ENCODE results near the gene CPVL. TPM values are rescaled to one million over a fixed set of nuclear protein-coding genes. Genes with fewer than 3 reads are reported as not detected.

The CPVL gene
- total and polyA plus RNA-seq, 2 experiments from 2014 or later, result 31.9 to 37.8 TPM

DNA sequence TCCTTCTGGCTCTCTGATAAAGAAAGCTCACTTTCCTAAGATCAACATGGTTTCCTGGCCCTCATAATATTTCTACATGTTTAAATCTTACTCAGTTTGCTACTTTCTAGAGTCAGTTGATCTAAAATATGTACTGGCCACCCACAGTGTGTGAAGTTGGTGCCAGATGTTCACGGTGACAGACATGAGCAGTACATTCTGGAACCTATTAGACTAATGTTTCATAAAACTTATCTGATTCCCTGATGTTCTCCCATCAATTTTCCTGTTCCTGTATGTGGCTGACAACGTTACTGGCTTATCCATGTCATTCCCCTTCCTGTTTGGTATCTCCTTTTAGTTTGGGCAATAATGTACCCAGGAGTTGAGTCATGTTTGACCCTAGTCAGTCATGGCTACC lies 13.7 kb upstream of the CPVL start:
- ATAC-seq (no peak), DNase-seq (ENCODE audit: low spot score) (no peak)
- Histone ChIP-seq H3K79me2 (replicated peaks; ENCODE audit: insufficient read depth) (no peaks in the 10 kb centered on the region), H3K9me2 (ENCODE audit: insufficient read depth) (no peaks in the 10 kb centered on the region), H4K20me1 (replicated peaks; ENCODE audit: insufficient read depth) (no peaks in the 10 kb centered on the region), H3K27ac (ENCODE audit: low read depth) (no peak overlapping the region), H3K36me3 (ENCODE audit: insufficient read depth) (no peaks in the 10 kb centered on the region), H3K4me2 (no peak overlapping the region), H2AFZ (no peak overlapping the region), H3K4me1 (ENCODE audit: insufficient read depth) (peaks cover 17% of the 10 kb centered on the region), H3F3A (replicated peaks; ENCODE audit: low read depth) (no peaks in the 10 kb centered on the region), H3K4me3 (no peak overlapping the region), H3K27me3 (ENCODE audit: insufficient read depth) (no peaks in the 10 kb centered on the region)
- peaks cover 5% of the 10 kb centered on the region; the same call in 1 of the 3 replicates for H3K9me3 Mint-ChIP-seq
- H3K36me3 Mint-ChIP-seq (ENCODE audit: low read depth), result peaks cover 10% of the 10 kb centered on the region
- H3K4me1 Mint-ChIP-seq, result peaks cover 20% of the 10 kb centered on the region
- no peak overlapping the region for H3K27ac Mint-ChIP-seq
- TF ChIP-seq NANOG (IDR thresholded peaks at IDR 0.05; ENCODE audit: borderline replicate concordance), result no peak
- TF ChIP-seq CREB1 (CRISPR knock-in tag; IDR thresholded peaks at IDR 0.05; ENCODE audit: low read depth), result no peak
- no peak for TF ChIP-seq JUNB (IDR thresholded peaks at IDR 0.05; ENCODE audit: unreplicated experiment)
- TF ChIP-seq, protein P1, sequence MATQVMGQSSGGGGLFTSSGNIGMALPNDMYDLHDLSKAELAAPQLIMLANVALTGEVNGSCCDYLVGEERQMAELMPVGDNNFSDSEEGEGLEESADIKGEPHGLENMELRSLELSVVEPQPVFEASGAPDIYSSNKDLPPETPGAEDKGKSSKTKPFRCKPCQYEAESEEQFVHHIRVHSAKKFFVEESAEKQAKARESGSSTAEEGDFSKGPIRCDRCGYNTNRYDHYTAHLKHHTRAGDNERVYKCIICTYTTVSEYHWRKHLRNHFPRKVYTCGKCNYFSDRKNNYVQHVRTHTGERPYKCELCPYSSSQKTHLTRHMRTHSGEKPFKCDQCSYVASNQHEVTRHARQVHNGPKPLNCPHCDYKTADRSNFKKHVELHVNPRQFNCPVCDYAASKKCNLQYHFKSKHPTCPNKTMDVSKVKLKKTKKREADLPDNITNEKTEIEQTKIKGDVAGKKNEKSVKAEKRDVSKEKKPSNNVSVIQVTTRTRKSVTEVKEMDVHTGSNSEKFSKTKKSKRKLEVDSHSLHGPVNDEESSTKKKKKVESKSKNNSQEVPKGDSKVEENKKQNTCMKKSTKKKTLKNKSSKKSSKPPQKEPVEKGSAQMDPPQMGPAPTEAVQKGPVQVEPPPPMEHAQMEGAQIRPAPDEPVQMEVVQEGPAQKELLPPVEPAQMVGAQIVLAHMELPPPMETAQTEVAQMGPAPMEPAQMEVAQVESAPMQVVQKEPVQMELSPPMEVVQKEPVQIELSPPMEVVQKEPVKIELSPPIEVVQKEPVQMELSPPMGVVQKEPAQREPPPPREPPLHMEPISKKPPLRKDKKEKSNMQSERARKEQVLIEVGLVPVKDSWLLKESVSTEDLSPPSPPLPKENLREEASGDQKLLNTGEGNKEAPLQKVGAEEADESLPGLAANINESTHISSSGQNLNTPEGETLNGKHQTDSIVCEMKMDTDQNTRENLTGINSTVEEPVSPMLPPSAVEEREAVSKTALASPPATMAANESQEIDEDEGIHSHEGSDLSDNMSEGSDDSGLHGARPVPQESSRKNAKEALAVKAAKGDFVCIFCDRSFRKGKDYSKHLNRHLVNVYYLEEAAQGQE (IDR thresholded peaks at IDR 0.05; ENCODE audit: unreplicated experiment), result no peak
- TF ChIP-seq POLR2AphosphoS5 (IDR thresholded peaks at IDR 0.05; ENCODE audit: low read depth), result no peak
- TF ChIP-seq, protein P2, sequence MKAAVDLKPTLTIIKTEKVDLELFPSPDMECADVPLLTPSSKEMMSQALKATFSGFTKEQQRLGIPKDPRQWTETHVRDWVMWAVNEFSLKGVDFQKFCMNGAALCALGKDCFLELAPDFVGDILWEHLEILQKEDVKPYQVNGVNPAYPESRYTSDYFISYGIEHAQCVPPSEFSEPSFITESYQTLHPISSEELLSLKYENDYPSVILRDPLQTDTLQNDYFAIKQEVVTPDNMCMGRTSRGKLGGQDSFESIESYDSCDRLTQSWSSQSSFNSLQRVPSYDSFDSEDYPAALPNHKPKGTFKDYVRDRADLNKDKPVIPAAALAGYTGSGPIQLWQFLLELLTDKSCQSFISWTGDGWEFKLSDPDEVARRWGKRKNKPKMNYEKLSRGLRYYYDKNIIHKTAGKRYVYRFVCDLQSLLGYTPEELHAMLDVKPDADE (IDR thresholded peaks at IDR 0.05), result no peak
- TF ChIP-seq, protein P3, sequence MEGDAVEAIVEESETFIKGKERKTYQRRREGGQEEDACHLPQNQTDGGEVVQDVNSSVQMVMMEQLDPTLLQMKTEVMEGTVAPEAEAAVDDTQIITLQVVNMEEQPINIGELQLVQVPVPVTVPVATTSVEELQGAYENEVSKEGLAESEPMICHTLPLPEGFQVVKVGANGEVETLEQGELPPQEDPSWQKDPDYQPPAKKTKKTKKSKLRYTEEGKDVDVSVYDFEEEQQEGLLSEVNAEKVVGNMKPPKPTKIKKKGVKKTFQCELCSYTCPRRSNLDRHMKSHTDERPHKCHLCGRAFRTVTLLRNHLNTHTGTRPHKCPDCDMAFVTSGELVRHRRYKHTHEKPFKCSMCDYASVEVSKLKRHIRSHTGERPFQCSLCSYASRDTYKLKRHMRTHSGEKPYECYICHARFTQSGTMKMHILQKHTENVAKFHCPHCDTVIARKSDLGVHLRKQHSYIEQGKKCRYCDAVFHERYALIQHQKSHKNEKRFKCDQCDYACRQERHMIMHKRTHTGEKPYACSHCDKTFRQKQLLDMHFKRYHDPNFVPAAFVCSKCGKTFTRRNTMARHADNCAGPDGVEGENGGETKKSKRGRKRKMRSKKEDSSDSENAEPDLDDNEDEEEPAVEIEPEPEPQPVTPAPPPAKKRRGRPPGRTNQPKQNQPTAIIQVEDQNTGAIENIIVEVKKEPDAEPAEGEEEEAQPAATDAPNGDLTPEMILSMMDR (conservative IDR thresholded peaks at IDR 0.05; ENCODE audit: low read depth in 2 of 2), result no peak
- TF ChIP-seq, protein P4, sequence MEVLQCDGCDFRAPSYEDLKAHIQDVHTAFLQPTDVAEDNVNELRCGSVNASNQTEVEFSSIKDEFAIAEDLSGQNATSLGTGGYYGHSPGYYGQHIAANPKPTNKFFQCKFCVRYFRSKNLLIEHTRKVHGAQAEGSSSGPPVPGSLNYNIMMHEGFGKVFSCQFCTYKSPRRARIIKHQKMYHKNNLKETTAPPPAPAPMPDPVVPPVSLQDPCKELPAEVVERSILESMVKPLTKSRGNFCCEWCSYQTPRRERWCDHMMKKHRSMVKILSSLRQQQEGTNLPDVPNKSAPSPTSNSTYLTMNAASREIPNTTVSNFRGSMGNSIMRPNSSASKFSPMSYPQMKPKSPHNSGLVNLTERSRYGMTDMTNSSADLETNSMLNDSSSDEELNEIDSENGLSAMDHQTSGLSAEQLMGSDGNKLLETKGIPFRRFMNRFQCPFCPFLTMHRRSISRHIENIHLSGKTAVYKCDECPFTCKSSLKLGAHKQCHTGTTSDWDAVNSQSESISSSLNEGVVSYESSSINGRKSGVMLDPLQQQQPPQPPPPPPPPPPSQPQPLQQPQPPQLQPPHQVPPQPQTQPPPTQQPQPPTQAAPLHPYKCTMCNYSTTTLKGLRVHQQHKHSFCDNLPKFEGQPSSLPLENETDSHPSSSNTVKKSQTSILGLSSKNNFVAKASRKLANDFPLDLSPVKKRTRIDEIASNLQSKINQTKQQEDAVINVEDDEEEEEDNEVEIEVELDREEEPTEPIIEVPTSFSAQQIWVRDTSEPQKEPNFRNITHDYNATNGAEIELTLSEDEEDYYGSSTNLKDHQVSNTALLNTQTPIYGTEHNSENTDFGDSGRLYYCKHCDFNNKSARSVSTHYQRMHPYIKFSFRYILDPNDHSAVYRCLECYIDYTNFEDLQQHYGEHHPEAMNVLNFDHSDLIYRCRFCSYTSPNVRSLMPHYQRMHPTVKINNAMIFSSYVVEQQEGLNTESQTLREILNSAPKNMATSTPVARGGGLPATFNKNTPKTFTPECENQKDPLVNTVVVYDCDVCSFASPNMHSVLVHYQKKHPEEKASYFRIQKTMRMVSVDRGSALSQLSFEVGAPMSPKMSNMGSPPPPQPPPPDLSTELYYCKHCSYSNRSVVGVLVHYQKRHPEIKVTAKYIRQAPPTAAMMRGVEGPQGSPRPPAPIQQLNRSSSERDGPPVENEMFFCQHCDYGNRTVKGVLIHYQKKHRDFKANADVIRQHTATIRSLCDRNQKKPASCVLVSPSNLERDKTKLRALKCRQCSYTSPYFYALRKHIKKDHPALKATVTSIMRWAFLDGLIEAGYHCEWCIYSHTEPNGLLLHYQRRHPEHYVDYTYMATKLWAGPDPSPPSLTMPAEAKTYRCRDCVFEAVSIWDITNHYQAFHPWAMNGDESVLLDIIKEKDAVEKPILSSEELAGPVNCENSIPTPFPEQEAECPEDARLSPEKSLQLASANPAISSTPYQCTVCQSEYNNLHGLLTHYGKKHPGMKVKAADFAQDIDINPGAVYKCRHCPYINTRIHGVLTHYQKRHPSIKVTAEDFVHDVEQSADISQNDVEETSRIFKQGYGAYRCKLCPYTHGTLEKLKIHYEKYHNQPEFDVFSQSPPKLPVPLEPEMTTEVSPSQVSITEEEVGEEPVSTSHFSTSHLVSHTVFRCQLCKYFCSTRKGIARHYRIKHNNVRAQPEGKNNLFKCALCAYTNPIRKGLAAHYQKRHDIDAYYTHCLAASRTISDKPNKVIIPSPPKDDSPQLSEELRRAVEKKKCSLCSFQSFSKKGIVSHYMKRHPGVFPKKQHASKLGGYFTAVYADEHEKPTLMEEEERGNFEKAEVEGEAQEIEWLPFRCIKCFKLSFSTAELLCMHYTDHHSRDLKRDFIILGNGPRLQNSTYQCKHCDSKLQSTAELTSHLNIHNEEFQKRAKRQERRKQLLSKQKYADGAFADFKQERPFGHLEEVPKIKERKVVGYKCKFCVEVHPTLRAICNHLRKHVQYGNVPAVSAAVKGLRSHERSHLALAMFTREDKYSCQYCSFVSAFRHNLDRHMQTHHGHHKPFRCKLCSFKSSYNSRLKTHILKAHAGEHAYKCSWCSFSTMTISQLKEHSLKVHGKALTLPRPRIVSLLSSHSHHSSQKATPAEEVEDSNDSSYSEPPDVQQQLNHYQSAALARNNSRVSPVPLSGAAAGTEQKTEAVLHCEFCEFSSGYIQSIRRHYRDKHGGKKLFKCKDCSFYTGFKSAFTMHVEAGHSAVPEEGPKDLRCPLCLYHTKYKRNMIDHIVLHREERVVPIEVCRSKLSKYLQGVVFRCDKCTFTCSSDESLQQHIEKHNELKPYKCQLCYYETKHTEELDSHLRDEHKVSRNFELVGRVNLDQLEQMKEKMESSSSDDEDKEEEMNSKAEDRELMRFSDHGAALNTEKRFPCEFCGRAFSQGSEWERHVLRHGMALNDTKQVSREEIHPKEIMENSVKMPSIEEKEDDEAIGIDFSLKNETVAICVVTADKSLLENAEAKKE (CRISPR knock-in tag; IDR thresholded peaks at IDR 0.05), result no peak
- no peak for TF ChIP-seq EZH2phosphoT487 (IDR thresholded peaks at IDR 0.05; ENCODE audit: unreplicated experiment)
- TF ChIP-seq ZNF331 (CRISPR knock-in tag; IDR thresholded peaks at IDR 0.05; ENCODE audit: low read depth), result no peak
- H3K4me3 Mint-ChIP-seq, result no peak overlapping the region
- H3K27me3 Mint-ChIP-seq (ENCODE audit: insufficient read depth, low read depth, poor library complexity), result peaks cover 6% of the 10 kb centered on the region
